ENCODE measurements around the gene LCE6A. TPM values are rescaled to one million over a fixed set of nuclear protein-coding genes. Genes with fewer than 3 reads are reported as not detected.

Gene LCE6A
- total and polyA plus RNA-seq, 9 of the 15 experiments (the other 6 are each of a cell fraction or from before 2014, with no cell fraction given), result not detected

GRCh38 chr1:152880316-152880715 is 37.7 kb downstream of the LCE6A start:
- 0% methylated on average over 3 of the region's 4 CpGs for WGBS (ENCODE audit: insufficient coverage, low coverage, missing lambda C conversion rate)
- DNase-seq (ENCODE audit: extremely low read depth in 1 of 4, low spot score in 3 of 4) (no peak), ATAC-seq (no peak), FAIRE-seq (no peak)
- Histone ChIP-seq H3K4me1 (replicated peaks in 1 of 2; ENCODE audit: control insufficient read depth in 2 of 2, insufficient read depth in 2 of 2, low read length in 2 of 2) (no peaks in the 10 kb centered on the region), H3K27me3 (ENCODE audit: control insufficient read depth in 2 of 2, insufficient read depth in 2 of 2, low read length in 2 of 2) (peaks cover 0 to 10% of the 10 kb centered on the region in 2 experiments; a peak in 1 of 5 replicates), H3K79me2 (ENCODE audit: control insufficient read depth, insufficient read depth, low read length) (no peaks in the 10 kb centered on the region), H3K9me3 (replicated peaks; ENCODE audit: control insufficient read depth, insufficient read depth, low read depth, low read length) (no peaks in the 10 kb centered on the region), H3K9me1 (ENCODE audit: control insufficient read depth, insufficient read depth, low read length) (no peaks in the 10 kb centered on the region), H3K4me3 (no peak overlapping the region), H3K36me3 (ENCODE audit: control insufficient read depth, insufficient read depth, low read length) (no peaks in the 10 kb centered on the region), H2AFZ (ENCODE audit: low read depth, low read length) (no peak overlapping the region), H4K20me1 (replicated peaks; ENCODE audit: control insufficient read depth, insufficient read depth, low read length) (no peaks in the 10 kb centered on the region), H3K27ac (ENCODE audit: extremely low read depth, low read depth, low read length) (no peak overlapping the region), H3K4me2 (ENCODE audit: insufficient read depth, low read length) (no peak overlapping the region), H3K9ac (ENCODE audit: insufficient read depth in 1 of 2, low read depth in 2 of 2, low read length in 2 of 2) (no peak overlapping the region)
- intact Hi-C loops (cut with micrococcal nuclease), result no loop called here
- in situ Hi-C loops (cut with MboI), result no loop called here
- ChIA-PET POLR2A (no interaction called here), CTCF (ENCODE audit: low intra/inter-chr PET ratio) (no interaction called here)
- BruUV-seq (replicated peaks), result no TSS peak
- TF ChIP-seq ZNF445 (CRISPR knock-in tag; IDR thresholded peaks at IDR 0.05; ENCODE audit: low read depth) (no peak), DIDO1 (tag; IDR thresholded peaks at IDR 0.05; ENCODE audit: low read depth) (no peak), MAFG (tag; conservative IDR thresholded peaks at IDR 0.05) (no peak), TRIM25 (IDR thresholded peaks at IDR 0.05; ENCODE audit: borderline replicate concordance) (no peak), SUPT5H (IDR thresholded peaks at IDR 0.05) (no peak), NRF1 (conservative IDR thresholded peaks at IDR 0.05 in 1 of 2, IDR thresholded peaks at IDR 0.05 in 1 of 2) (no peak)
